HEK293T (cell line): ENCODE data around the gene MPND.

Source experiments
- ELF4 ChIP-seq: fragments of 450-650 bp; IDR thresholded peaks from 2 replicates; pipeline ENCODE4 v1.6.1; 2017; ENCODE audit warnings: antibody characterized with exemption
- FOXM1 ChIP-seq: fragments of 450-650 bp; IDR thresholded peaks from 2 replicates; pipeline ENCODE4 v1.6.1; 2017; ENCODE audit warnings: mild to moderate bottlenecking, borderline replicate concordance
- HDGF ChIP-seq: fragments of 450-650 bp; IDR thresholded peaks from 2 replicates; pipeline ENCODE4 v1.6.1; 2017; ENCODE audit warnings: antibody characterized with exemption, borderline replicate concordance
- L3MBTL2 ChIP-seq: fragments of 450-650 bp; conservative IDR thresholded peaks from 2 replicates; pipeline ENCODE4 v1.6.1; 2016; ENCODE audit warnings: mild to moderate bottlenecking
- LEF1 ChIP-seq: fragments of 450-650 bp; IDR thresholded peaks from 2 replicates; pipeline ENCODE4 v1.6.1; 2017; ENCODE audit warnings: mild to moderate bottlenecking, borderline replicate concordance
- SP1 ChIP-seq: fragments of 450-650 bp; IDR thresholded peaks from 2 replicates; pipeline ENCODE4 v1.6.1; 2017
- SUZ12 ChIP-seq: fragments of 450-650 bp; IDR thresholded peaks from 2 replicates; pipeline ENCODE4 v1.6.1; 2016; ENCODE audit warnings: mild to moderate bottlenecking
- TARDBP ChIP-seq: fragments of 450-650 bp; IDR thresholded peaks from 2 replicates; pipeline ENCODE4 v1.6.1; 2016

- TF ChIP-seq SUZ12, result no peak
- TF ChIP-seq L3MBTL2, result no peak
- TF ChIP-seq LEF1, result no peak
- TF ChIP-seq FOXM1, result no peak
- no peak for TF ChIP-seq ELF4
- TF ChIP-seq SP1, result no peak
- TF ChIP-seq HDGF, result no peak
- no peak for TF ChIP-seq TARDBP
Measured at GRCh38 chr19:4379383-4380253, 36.3 kb downstream of the MPND start.
